GM12874 (cell line): ENCODE data around the gene TPCN1.

Experiments
- TF ChIP-seq, protein P1 (sequence below): IDR thresholded peaks from 2 replicates; pipeline ENCODE4 v1.5.1; 2011; ENCODE audit warnings: low read depth, mild to moderate bottlenecking, control low read depth, low read length, moderate library complexity; ENCODE audit not compliant: insufficient read depth

Gene TPCN1

DNA sequence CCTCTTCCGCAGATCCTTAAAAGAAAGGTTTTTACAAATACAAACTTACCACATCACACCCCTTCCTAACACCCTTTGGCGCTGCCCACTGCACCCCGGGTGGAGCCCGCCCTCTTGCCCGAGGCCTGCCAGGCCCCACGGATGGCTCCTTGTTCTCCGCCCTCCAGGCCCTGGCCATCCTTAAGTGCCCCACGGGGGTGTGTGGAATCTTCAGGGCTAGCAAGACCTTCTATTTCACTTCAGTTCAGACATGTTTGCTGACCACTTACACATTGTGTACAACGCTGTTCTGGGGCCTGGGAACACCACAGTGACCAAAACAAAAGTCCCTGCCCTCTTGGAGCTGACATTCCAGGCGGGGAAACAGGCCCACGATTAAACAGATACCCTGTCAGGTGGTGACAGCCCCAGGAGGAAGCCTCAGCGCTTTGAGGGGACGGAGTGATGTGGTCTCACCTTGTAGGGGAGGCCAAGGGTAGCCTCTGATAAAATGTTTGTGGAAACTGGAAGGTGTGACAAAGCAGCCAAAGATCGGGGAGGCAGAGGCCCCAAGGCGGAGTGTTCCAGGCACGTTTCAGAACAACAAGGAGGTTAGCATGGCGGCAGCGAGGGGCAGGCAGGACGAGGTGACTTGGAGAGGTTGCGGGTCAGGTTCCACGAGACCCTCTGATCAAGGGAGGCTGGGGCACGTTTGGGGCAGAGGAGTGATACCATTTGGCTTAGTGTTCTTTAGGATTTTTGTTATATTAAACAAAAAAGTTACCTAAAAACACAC, 27.0 kb downstream of the TPCN1 start:
- TF ChIP-seq, protein P1, sequence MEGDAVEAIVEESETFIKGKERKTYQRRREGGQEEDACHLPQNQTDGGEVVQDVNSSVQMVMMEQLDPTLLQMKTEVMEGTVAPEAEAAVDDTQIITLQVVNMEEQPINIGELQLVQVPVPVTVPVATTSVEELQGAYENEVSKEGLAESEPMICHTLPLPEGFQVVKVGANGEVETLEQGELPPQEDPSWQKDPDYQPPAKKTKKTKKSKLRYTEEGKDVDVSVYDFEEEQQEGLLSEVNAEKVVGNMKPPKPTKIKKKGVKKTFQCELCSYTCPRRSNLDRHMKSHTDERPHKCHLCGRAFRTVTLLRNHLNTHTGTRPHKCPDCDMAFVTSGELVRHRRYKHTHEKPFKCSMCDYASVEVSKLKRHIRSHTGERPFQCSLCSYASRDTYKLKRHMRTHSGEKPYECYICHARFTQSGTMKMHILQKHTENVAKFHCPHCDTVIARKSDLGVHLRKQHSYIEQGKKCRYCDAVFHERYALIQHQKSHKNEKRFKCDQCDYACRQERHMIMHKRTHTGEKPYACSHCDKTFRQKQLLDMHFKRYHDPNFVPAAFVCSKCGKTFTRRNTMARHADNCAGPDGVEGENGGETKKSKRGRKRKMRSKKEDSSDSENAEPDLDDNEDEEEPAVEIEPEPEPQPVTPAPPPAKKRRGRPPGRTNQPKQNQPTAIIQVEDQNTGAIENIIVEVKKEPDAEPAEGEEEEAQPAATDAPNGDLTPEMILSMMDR, result no peak

DNA sequence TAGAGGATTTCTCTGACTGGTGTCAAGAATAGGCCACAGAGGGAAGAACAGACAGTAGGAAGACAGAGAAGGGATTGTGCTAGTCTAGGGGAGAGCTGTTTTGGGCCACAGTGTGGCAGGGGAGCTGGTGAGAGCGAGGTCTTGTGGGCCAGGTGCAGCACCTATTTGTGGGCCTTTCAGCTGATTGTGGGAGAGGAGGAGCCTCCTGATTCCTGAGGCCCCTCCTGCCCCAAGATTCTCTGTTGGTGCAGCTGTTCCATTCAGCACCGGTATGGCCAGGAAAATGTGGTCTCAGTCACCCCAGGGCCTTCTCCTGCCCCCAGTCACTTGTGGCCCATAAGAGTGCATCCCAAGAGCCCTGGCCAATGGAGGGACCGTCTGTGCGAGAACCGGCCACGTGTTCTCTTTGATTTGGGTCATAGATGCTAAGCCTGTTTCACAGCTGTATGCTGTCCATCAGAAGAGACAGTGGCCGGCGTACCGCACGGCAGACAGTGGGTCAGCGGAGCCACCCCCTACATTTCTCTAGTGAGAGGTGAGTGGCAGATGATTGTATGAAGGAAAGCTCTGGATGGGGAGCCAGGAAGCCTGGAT, 27.7 kb downstream of the TPCN1 start:
- TF ChIP-seq, protein P1, result no peak

DNA sequence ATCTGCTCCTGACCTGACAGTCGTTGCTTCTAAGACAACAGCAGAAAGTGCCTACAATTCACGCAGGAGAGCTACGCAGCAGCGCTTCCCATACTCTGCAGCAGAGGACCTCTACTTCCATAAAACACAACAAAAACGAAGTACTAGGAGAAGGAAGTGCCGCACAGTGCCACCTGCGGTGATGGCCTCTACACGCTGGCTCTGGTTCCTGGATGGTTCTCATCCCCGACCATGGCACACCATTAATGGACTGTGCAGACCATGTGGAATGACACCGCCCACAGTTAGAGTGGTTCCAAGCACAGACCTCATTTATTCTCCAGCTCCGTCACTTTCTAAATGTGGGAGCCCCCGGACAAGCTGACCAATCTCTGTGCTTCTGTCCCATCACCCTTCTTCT, 28.3 kb downstream of the TPCN1 start:
- TF ChIP-seq, protein P1, result no peak

DNA sequence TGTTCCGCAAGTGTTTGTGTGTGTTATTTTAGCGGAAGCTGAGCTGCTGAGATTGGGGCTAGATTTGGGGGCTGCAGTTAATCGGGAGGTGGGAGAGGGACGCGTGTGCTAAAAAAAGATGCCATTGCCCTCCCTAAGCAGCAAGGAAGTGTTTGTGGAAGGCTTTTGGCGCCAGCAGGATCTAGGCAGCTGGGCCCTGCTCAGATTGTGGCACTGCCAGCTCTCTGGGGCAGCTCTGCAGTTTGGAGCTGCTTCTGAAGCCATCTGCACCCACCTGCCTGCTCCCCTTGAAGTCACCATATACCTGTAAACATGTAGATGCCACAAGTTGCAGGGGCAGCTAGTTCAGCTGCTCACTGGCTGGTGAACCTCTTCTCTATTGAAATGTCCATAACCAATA, 28.8 kb downstream of the TPCN1 start:
- TF ChIP-seq, protein P1, result no peak

DNA sequence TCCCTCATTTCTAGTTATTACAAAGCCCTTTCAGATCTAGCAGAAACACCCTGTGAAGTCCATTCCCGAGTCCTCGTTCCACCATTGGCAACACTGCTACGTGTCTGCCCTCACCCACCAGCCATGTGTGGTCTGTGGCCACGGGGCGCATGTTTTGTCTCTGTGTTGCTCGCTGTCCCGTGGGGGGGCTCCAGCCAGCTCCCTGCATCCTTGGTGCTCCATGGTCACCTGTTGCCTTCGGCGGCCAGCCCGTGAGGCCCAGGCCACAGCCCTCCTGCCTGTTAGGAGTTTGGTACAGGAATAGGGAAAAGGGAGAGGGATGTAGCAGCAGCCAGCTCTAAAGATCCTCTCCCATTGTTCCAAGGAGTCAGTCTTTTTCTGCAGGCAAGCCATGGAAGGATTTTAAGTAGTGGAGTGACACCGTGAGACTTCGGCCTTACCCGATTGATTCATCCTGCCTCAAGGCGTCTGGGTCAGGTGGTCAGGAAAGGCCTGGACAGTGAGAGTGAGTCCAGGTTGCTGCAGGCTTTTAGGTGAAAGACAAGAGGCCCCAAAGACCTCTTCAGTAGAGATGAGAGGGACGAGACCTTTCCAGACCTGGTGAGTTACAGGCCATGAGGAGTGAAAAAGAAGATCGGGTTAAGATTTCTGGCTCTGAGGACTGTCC, 30.3 kb downstream of the TPCN1 start:
- TF ChIP-seq, protein P1, result no peak

DNA sequence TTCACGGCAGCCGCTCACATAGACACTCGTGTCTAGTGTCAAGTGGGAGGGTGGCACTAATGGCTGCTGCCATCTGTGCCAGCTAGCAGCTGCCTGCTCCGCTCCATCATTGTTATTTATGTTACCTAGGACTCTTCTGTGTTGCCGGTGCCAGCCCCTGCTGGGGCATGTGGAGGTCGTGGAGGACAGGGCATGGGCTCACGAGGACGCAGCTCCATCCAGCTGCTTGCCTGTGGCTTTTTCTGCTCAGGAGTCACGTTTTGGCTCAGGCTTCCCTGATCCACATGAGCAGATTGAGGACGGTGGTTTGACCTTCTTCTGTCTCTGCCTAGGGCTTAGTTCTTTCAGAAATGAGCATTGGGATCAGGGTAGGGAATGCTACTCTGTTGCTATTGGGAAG, 31.2 kb downstream of the TPCN1 start:
- TF ChIP-seq, protein P1, result no peak

DNA sequence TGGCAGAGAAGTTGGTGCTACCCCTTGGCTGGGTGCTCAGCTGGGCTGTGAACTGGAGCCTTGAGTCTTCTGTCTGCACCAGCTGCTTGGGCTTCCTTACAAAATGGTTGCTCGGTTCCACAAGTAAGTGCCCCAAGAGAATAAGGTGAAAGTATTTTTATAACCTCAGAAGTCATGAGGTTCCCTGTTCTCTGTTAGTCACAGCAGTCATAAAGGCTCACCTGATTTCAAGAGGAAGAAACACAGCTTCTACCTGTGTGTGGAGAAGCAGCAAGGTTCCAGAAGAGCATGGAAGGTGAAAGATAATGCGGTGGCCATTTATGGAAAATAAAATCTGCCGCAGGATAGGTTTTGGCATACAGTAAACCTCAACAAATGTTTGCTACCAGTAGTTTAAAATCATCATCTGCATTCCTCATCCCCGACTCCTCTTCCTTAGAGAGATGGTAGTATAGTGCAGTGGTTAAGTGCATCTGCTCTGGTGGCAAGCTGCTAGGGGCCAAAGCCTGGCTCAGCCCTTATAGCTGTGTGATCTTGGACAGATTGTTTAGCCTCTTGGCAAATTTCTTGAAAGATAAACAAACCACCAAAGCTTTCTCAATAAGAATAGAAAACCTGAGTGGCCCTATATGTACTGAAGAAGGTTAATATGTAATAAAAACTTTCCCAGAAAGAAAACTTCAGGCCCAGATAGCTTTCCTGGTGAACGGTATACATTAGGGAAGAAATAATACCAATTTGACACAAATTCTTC, 32.4 kb downstream of the TPCN1 start:
- TF ChIP-seq, protein P1, result no peak
